Measurements from ENCODE around the gene SGO2. TPM values are rescaled to one million over a fixed set of nuclear protein-coding genes. Genes with fewer than 3 reads are reported as not detected.

SGO2 gene
- total and polyA plus RNA-seq, 2 of the 13 experiments (the other 11 are each of a cell fraction or from before 2014, with no cell fraction given) = 5.1 to 16.2 TPM

DNA sequence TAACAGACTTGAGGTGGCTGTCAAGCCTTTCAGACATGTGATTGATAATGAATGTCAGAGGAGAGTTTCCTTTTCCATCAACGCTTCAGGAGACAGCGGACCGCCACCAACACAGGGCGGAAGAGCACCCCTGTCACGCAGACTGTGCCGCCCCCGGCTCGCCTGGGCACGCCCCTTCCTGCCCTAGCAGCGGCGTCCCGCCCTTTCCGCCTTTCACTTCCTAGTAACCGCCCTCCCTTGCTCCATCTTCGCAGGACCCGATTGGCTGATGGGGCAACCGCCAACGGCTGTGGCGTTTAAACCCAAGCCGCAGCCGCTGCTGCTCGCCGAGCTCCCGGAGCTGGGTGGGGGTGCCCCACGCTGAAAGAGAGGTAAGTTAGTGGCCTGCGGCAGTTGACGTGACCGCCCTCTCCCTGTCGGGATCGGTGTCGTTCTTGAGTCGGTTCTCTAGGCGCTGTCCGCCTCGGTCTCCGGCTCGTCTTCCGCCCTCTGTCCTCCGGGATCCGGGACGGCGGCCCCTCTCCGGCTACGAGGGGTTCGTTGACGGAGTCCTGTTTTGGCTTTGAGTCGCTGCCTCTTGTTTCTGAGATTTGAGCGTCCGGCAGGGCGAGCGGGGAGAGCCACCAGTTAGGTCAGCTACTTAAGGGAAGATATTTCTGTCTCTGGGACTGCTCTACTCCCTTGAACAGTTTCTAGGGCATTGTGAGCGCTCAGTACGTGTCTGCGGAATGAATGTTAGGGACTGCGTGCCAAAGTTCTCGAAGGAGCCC, at the start of gene SGO2 (continued):
- peak; percentile 74 for TF ChIP-seq ZNF709 (CRISPR knock-in tag; IDR thresholded peaks at IDR 0.05)
- TF ChIP-seq ZNF891 (CRISPR knock-in tag; IDR thresholded peaks at IDR 0.05) = peak; percentile 85
- no peak for TF ChIP-seq ZNF10 (CRISPR knock-in tag; IDR thresholded peaks at IDR 0.05; ENCODE audit: borderline replicate concordance, low read depth)
- peak; percentile 78 for TF ChIP-seq IKZF4 (CRISPR knock-in tag; IDR thresholded peaks at IDR 0.05; ENCODE audit: borderline replicate concordance, low read depth, not compliant biosample characterization)
- TF ChIP-seq ZNF570 (CRISPR knock-in tag; IDR thresholded peaks at IDR 0.05; ENCODE audit: borderline replicate concordance) = no peak
- TF ChIP-seq GMEB2 (CRISPR knock-in tag; IDR thresholded peaks at IDR 0.05; ENCODE audit: low read depth) = 0 out of 2 replicates have a peak, but pooled peaks have one; percentile 56
- peak; percentile 76 for TF ChIP-seq TEAD3 (CRISPR knock-in tag; optimal IDR thresholded peaks at IDR 0.05; ENCODE audit: borderline replicate concordance)
- peak; percentile 63 for TF ChIP-seq ZFY (CRISPR knock-in tag; IDR thresholded peaks at IDR 0.05)
- TF ChIP-seq CEBPG (CRISPR knock-in tag; IDR thresholded peaks at IDR 0.05) = peak; percentile 85
- TF ChIP-seq ZNF720 (CRISPR knock-in tag; IDR thresholded peaks at IDR 0.05) = no peak
- TF ChIP-seq ZNF768 (CRISPR knock-in tag; IDR thresholded peaks at IDR 0.05) = peak; percentile 82; the same call in 1 of the 2 replicates
- no peak; the same call in 1 of the 2 replicates for TF ChIP-seq THAP8 (CRISPR knock-in tag; IDR thresholded peaks at IDR 0.05; ENCODE audit: borderline replicate concordance)
- no peak for TF ChIP-seq KAT2B (IDR thresholded peaks at IDR 0.05; ENCODE audit: borderline replicate concordance, low read depth, low read length)
- TF ChIP-seq ZNF607 (CRISPR knock-in tag; IDR thresholded peaks at IDR 0.05; ENCODE audit: borderline replicate concordance) = peak; percentile 78; the same call in 1 of the 2 replicates
- 0 out of 2 replicates have a peak, but pooled peaks have one; percentile 12 for TF ChIP-seq CC2D1A (CRISPR knock-in tag; IDR thresholded peaks at IDR 0.05)
- no peak for TF ChIP-seq ZNF879 (CRISPR knock-in tag; IDR thresholded peaks at IDR 0.05)
- peak; percentile 94 for TF ChIP-seq ZNF274 (CRISPR knock-in tag; IDR thresholded peaks at IDR 0.05)
- no peak for TF ChIP-seq CBX2 (IDR thresholded peaks at IDR 0.05; ENCODE audit: low read depth, low read length)
- no peak for TF ChIP-seq CBX2 (CRISPR knock-in tag; IDR thresholded peaks at IDR 0.05; ENCODE audit: low read depth)
- peak; percentile 71 for TF ChIP-seq ZSCAN25 (CRISPR knock-in tag; IDR thresholded peaks at IDR 0.05)
- TF ChIP-seq KMT2A (CRISPR knock-in tag; IDR thresholded peaks at IDR 0.05) = peak; percentile 99
- no peak for TF ChIP-seq NFIC (IDR thresholded peaks at IDR 0.05; ENCODE audit: low read length)
- TF ChIP-seq PATZ1 (CRISPR knock-in tag; IDR thresholded peaks at IDR 0.05) = peak; percentile 96
- no peak for TF ChIP-seq ZNF121 (CRISPR knock-in tag; IDR thresholded peaks at IDR 0.05)
- no peak; the same call in 1 of the 2 replicates for TF ChIP-seq TOE1 (CRISPR knock-in tag; IDR thresholded peaks at IDR 0.05)

Data from HepG2 (cell line).